Upper lobe of left lung (tissue), 6 donors: ENCODE results near the gene TBC1D5. TPM values are rescaled to one million over a fixed set of nuclear protein-coding genes. Genes with fewer than 3 reads are reported as not detected.

ENCODE experiments used
- ATAC-seq, 2 donors: fragments of 200-7000 bp; cut with Tn5 transposase; one replicate each; pipeline ENCODE4 v1.9.1; 2022; ENCODE audit warnings: mild to moderate bottlenecking in 2 of 2, moderate library complexity in 2 of 2; ENCODE audit not compliant: low FRiP score in 2 of 2
- DNase-seq, 2 donors: peaks; one replicate each; pipeline ENCODE4 v3.0.0-alpha.2; 2019 to 2020
- H3K27ac ChIP-seq, 4 donors: fragments of 200-600 bp; sonication (generic); one replicate each; pipeline ENCODE4 v1.5.1; 2016 to 2019
- H3K27me3 ChIP-seq, 4 donors: fragments of 200-600 bp; sonication (generic); one replicate each; pipeline ENCODE4 v1.5.1; 2017 to 2019
- H3K36me3 ChIP-seq, 4 donors: fragments of 200-600 bp; sonication (generic); one replicate each; pipeline ENCODE4 v1.5.1; 2016 to 2019
- H3K4me1 ChIP-seq, 4 donors: fragments of 200-600 bp; sonication (generic); one replicate each; pipeline ENCODE4 v1.5.1; 2018 to 2019
- H3K4me3 ChIP-seq, 4 donors: fragments of 200-600 bp; sonication (generic); one replicate each; pipeline ENCODE4 v1.5.1; 2017 to 2019; ENCODE audit warnings: mild to moderate bottlenecking in 2 of 4, moderate library complexity in 1 of 4
- H3K9me3 ChIP-seq, 4 donors: fragments of 200-600 bp; sonication (generic); one replicate each; pipeline ENCODE4 v1.5.1; 2018 to 2019
- CTCF ChIP-seq, 6 experiments: fragments of 450-650 bp in 4 of 6; fragments of 200-600 bp in 2 of 6; sonication (generic) in 2 of 6; IDR thresholded peaks; one replicate each; pipeline ENCODE4 v1.5.1; 2016 to 2019; ENCODE audit warnings: antibody characterized with exemption in 6 of 6
- EP300 ChIP-seq, 4 donors: sonication (generic); formaldehyde crosslinking; IDR thresholded peaks; one replicate each; pipeline ENCODE4 v1.5.1; 2017; ENCODE audit warnings: antibody characterized with exemption in 4 of 4, control low read depth in 2 of 4
- POLR2A ChIP-seq, 4 donors: fragments of 450-650 bp; IDR thresholded peaks; one replicate each; pipeline ENCODE4 v1.5.1; 2016 to 2017; ENCODE audit warnings: antibody characterized with exemption in 4 of 4, mild to moderate bottlenecking in 2 of 4
- POLR2AphosphoS5 ChIP-seq, 2 donors: sonication (generic); formaldehyde crosslinking; IDR thresholded peaks; one replicate each; pipeline ENCODE4 v1.5.1; 2017; ENCODE audit warnings: antibody characterized with exemption in 2 of 2
- WGBS, 2 donors: methylation state at CpG; one replicate each; pipeline ENCODE4 v1.1.5; 2017 to 2018; 5-methylcytosine and 5-hydroxymethylcytosine counted together
- total RNA-seq, 6 donors: library from RNA; depleted of rRNA in 4 of 6; stranded (reverse); fragments of >200 nt in 4 of 6; gene quantifications; one replicate each; pipeline versions ENCODE4 v1.1.0 to v1.2.1, GENCODE V29; 2016 to 2021
- donor health status: DM: no; HTN: no; CAD: no; lungs with moderate emphysema.
- donor health status: DM: no; HTN: yes; CAD: no; lungs with severe emphysema.

TBC1D5 gene
- total RNA-seq, 6 donors from 2014 or later = 53.0 to 135 (median 63.3) TPM

DNA sequence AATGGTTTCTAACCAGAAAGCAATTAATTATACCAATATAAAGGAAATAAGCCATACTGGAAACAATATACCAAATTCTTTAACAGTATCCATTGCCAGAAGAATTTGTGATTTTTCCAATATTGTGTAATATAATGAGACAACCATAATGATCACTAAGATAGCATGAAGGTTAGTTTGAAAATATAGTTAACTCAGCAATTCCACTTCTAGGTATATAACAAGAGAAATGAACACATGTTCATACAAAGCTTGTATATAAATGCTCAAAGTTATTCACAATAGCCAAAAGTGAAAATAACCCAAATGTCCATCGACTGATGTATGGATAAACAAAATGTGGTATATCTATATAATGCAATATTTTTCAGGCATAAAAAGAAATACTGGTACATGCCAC lies 369.1 kb downstream of the TBC1D5 start:
- DNase-seq (no peak), ATAC-seq (no peak)
- H3K4me3 ChIP-seq = no peak overlapping the region
- H3K27me3 ChIP-seq = no peaks in the 10 kb centered on the region
- TF ChIP-seq POLR2A (IDR thresholded peaks at IDR 0.05) (no peak), EP300 (IDR thresholded peaks at IDR 0.05) (no peak), CTCF (IDR thresholded peaks at IDR 0.05) (no peak), POLR2AphosphoS5 (IDR thresholded peaks at IDR 0.05) (no peak)
- whole genome bisulfite sequencing, 2 donors = 90 to 97% methylated on average over 1 of the region's 1 CpG
- H3K27ac ChIP-seq = no peak overlapping the region
- no peaks in the 10 kb centered on the region for H3K4me1 ChIP-seq
- H3K9me3 ChIP-seq = no peaks in the 10 kb centered on the region
- peaks cover 0 to 22% (median 5%) of the 10 kb centered on the region in 4 donors for H3K36me3 ChIP-seq

GRCh38 chr3:17372362-17373210 lies 369.8 kb downstream of the TBC1D5 start:
- H3K9me3 ChIP-seq = no peaks in the 10 kb centered on the region
- DNase-seq (no peak), ATAC-seq (no peak)
- 95% methylated on average over 4 of the region's 4 CpGs for WGBS, 2 donors
- TF ChIP-seq EP300 (IDR thresholded peaks at IDR 0.05) (no peak), POLR2AphosphoS5 (IDR thresholded peaks at IDR 0.05) (no peak), POLR2A (IDR thresholded peaks at IDR 0.05) (no peak), CTCF (IDR thresholded peaks at IDR 0.05) (no peak)
- H3K27ac ChIP-seq = no peak overlapping the region
- H3K27me3 ChIP-seq = no peaks in the 10 kb centered on the region
- no peaks in the 10 kb centered on the region for H3K4me1 ChIP-seq
- peaks cover 0 to 22% (median 5%) of the 10 kb centered on the region in 4 donors for H3K36me3 ChIP-seq
- no peak overlapping the region for H3K4me3 ChIP-seq

GRCh38 chr3:17369973-17370372 lies 372.5 kb downstream of the TBC1D5 start:
- ATAC-seq = no peak
- WGBS, 2 donors = 67 to 72% methylated on average over 2 of the region's 2 CpGs
- Histone ChIP-seq H3K36me3 (peaks cover 0 to 22% (median 5%) of the 10 kb centered on the region in 4 donors), H3K9me3 (no peaks in the 10 kb centered on the region), H3K4me3 (no peak overlapping the region), H3K27me3 (no peaks in the 10 kb centered on the region), H3K27ac (no peak overlapping the region), H3K4me1 (no peaks in the 10 kb centered on the region)
- TF ChIP-seq CTCF (IDR thresholded peaks at IDR 0.05) (no peak), EP300 (IDR thresholded peaks at IDR 0.05) (no peak), POLR2A (IDR thresholded peaks at IDR 0.05) (no peak), POLR2AphosphoS5 (IDR thresholded peaks at IDR 0.05) (no peak)
- DNase-seq = no peak

- Histone ChIP-seq H3K27me3 (no peaks in the 10 kb centered on the region), H3K27ac (no peak overlapping the region), H3K4me3 (no peak overlapping the region), H3K4me1 (no peaks in the 10 kb centered on the region), H3K36me3 (peaks cover 0 to 14% (median 2%) of the 10 kb centered on the region in 4 donors), H3K9me3 (no peaks in the 10 kb centered on the region)
- DNase-seq (no peak), ATAC-seq (no peak)
- WGBS, 2 donors = 90 to 91% methylated on average over 1 of the region's 1 CpG
- TF ChIP-seq CTCF (IDR thresholded peaks at IDR 0.05) (no peak), POLR2AphosphoS5 (IDR thresholded peaks at IDR 0.05) (no peak), POLR2A (IDR thresholded peaks at IDR 0.05) (no peak), EP300 (IDR thresholded peaks at IDR 0.05) (no peak)
Measured at GRCh38 chr3:17367171-17367570, 375.3 kb downstream of the TBC1D5 start.

DNA sequence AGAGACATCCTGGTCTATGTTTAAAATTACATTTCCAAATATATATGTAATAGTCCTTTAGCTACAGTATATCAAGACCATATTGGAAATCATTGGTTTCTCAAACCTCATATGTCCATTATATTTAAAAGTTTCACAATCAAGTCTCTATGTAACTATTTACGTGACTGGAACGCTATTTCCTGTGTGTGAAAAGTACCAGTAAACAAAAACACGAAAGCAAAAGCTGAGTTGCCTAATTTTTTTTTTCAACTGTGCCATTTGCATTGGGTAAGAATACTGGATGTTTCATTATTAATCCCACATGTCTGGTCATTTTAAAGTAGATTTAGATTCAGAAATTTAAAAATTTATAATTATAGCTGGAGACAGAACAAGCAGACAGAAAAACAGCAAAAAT lies 381.4 kb downstream of the TBC1D5 start:
- ATAC-seq = no peak

More for the DNA sequence above, 381.4 kb downstream of the TBC1D5 start:
- TF ChIP-seq CTCF (IDR thresholded peaks at IDR 0.05) (no peak), EP300 (IDR thresholded peaks at IDR 0.05) (no peak), POLR2A (IDR thresholded peaks at IDR 0.05) (no peak)
- no peaks in the 10 kb centered on the region for H3K27me3 ChIP-seq
- no peak overlapping the region for H3K27ac ChIP-seq
- no peaks in the 10 kb centered on the region for H3K4me1 ChIP-seq
- H3K4me3 ChIP-seq = no peak overlapping the region
- no peaks in the 10 kb centered on the region for H3K36me3 ChIP-seq
- H3K9me3 ChIP-seq = no peaks in the 10 kb centered on the region
- WGBS, 2 donors = 48 to 60% methylated on average over 3 of the region's 3 CpGs
- DNase-seq = no peak
